Kidney (tissue), 22 donors: ENCODE measurements around the gene PANX3. TPM values are rescaled to one million over a fixed set of nuclear protein-coding genes. Genes with fewer than 3 reads are reported as not detected.

Experiments
- DNase-seq, 5 donors: peaks; one replicate each; pipeline ENCODE4 v3.0.0-alpha.2; 2013 to 2020
- FAIRE-seq: peaks from 2 replicates; lab custom pipeline; 2012; peaks lifted over from hg19 to GRCh38; lab: Jason Lieb, UNC
- H3K27ac ChIP-seq, 2 donors: one replicate each; pipeline ENCODE4 v1.7.0; 2013; ENCODE audit warnings: low read depth in 2 of 2, low read length in 2 of 2, inconsistent platforms in 1 of 2
- H3K27me3 ChIP-seq: one replicate; pipeline ENCODE4 v1.7.1; 2013; ENCODE audit warnings: low read length, inconsistent platforms; ENCODE audit not compliant: control insufficient read depth, insufficient read depth
- H3K36me3 ChIP-seq, 3 donors: one replicate each; pipeline versions ENCODE4 v1.7.0 to v1.7.1; 2013; ENCODE audit warnings: low read length in 3 of 3, control low read depth in 1 of 3, inconsistent platforms in 1 of 3; ENCODE audit not compliant: insufficient read depth in 3 of 3, control insufficient read depth in 2 of 3
- H3K4me1 ChIP-seq, 3 donors: one replicate each; pipeline versions ENCODE4 v1.7.0 to v1.7.1; 2013; ENCODE audit warnings: low read length in 3 of 3, inconsistent platforms in 1 of 3, low read depth in 1 of 3; ENCODE audit not compliant: control insufficient read depth in 2 of 3, insufficient read depth in 2 of 3
- H3K4me3 ChIP-seq, 3 donors: one replicate each; pipeline versions ENCODE4 v1.7.0 to v1.8.1; 2013; ENCODE audit warnings: low read length in 3 of 3, control low read depth in 1 of 3, inconsistent platforms in 1 of 3
- H3K9ac ChIP-seq, 3 donors: one replicate each; pipeline versions ENCODE4 v1.7.0 to v1.7.1; 2013; ENCODE audit warnings: low read length in 3 of 3, control low read depth in 1 of 3, inconsistent platforms in 1 of 3
- H3K9me3 ChIP-seq, 3 donors: one replicate each; pipeline versions ENCODE4 v1.7.0 to v1.7.1; 2013; ENCODE audit warnings: low read length in 3 of 3, control low read depth in 1 of 3, inconsistent platforms in 1 of 3; ENCODE audit not compliant: control insufficient read depth in 2 of 3, insufficient read depth in 1 of 3
- intact Hi-C: fragments of 100-400 bp; cut with DNase I; formaldehyde crosslinking; loops from one replicate; pipeline ENCODE4 v1.11.1; 2022
- long read RNA-seq, 10 donors: library from polyadenylated mRNA in 1 of 10; unstranded in 1 of 10; transcript quantifications; one replicate each; pipeline ENCODE4 v2.0.0 and lab custom pipeline, GENCODE V29; 2021 to 2026
- polyA plus RNA-seq: library from polyadenylated mRNA; stranded (reverse); fragments of 350-450 nt; fragmentation: Illumina TruSeq; extraction: RNeasy Lipid Tissue Mini Kit (QIAGEN cat#74804); gene quantifications from one replicate; pipeline ENCODE4 v1.2.3, GENCODE V29; 2014; ENCODE audit warnings: low read depth, low replicate concordance; ENCODE audit not compliant: insufficient read depth
- total RNA-seq: library from RNA; stranded (reverse); fragmentation: NEBNext Ultra II Directional; extraction: Animal tissue kit (Norgen Biotek cat#: 25700); gene quantifications from one replicate; pipeline ENCODE4 v1.2.1, GENCODE V29; 2021
- TF ChIP-seq, protein P1 (sequence below): IDR thresholded peaks from 3 replicates; pipeline ENCODE4 v1.5.1; 2012; ENCODE audit warnings: mild to moderate bottlenecking, moderate library complexity, borderline replicate concordance; ENCODE audit not compliant: insufficient read depth; ENCODE audit errors: extremely low read depth
- donor health status: control.
- donor health status: control.
- donor health status: control.
- donor health status: control.
- donor health status: control.
- donor health status: DM: yes; HTN: yes; CAD: no.
- donor health status: Normal renal cell carcinoma (clear cell type).

Gene PANX3, protein sequence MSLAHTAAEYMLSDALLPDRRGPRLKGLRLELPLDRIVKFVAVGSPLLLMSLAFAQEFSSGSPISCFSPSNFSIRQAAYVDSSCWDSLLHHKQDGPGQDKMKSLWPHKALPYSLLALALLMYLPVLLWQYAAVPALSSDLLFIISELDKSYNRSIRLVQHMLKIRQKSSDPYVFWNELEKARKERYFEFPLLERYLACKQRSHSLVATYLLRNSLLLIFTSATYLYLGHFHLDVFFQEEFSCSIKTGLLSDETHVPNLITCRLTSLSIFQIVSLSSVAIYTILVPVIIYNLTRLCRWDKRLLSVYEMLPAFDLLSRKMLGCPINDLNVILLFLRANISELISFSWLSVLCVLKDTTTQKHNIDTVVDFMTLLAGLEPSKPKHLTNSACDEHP
- total RNA-seq, result not detected
- not detected for polyA plus RNA-seq
- long read RNA-seq, donor 1, result 0 reads
- long read RNA-seq, donor 2, result 0 reads
- long read RNA-seq, donor 3, result 0 reads
- long read RNA-seq, donor 4, result 0 reads
- long read RNA-seq, donor 5, result 0 reads
- long read RNA-seq, donor 6, result 0 reads
- long read RNA-seq, donor 7, result 0 reads
- long read RNA-seq, donor 8, result 0 reads
- long read RNA-seq, donor 9, result 0 reads
- long read RNA-seq, donor 10, result 0 reads

DNA sequence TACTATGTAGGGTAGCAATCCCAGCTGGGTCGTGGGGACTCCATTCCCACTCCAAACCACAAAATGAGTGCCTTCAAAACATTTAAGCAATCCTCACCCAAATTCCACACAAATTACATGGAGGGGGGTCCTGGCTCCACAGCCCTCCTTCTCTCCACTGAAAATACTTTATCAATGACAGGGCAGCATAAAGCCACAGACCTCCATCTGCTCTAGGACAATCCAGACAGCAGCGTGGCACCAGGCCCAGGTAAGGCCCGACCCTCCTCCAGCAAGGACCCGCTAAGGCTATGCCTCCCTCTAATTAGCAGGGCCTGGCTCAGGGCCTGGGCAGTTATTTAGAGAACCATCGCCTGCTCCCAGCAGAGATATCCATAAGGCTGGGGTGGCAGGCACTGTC lies at the start of gene PANX3:
Gene PANX3 (plus strand): TSS at position 365 of the 400 bp plus-strand sequence. CDS start 129 bp downstream, outside the sequence.
- TF ChIP-seq, protein P1, sequence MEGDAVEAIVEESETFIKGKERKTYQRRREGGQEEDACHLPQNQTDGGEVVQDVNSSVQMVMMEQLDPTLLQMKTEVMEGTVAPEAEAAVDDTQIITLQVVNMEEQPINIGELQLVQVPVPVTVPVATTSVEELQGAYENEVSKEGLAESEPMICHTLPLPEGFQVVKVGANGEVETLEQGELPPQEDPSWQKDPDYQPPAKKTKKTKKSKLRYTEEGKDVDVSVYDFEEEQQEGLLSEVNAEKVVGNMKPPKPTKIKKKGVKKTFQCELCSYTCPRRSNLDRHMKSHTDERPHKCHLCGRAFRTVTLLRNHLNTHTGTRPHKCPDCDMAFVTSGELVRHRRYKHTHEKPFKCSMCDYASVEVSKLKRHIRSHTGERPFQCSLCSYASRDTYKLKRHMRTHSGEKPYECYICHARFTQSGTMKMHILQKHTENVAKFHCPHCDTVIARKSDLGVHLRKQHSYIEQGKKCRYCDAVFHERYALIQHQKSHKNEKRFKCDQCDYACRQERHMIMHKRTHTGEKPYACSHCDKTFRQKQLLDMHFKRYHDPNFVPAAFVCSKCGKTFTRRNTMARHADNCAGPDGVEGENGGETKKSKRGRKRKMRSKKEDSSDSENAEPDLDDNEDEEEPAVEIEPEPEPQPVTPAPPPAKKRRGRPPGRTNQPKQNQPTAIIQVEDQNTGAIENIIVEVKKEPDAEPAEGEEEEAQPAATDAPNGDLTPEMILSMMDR, result no peak
- H3K4me3 ChIP-seq, result no peak within 1 kb of the TSS
- H3K9ac ChIP-seq, result no peak within 1 kb of the TSS
- H3K27ac ChIP-seq, result no peak within 1 kb of the TSS
- H3K4me1 ChIP-seq, result no peaks in the 10 kb centered on the region
- no peaks in the 10 kb centered on the region for H3K9me3 ChIP-seq
- no peaks in the 10 kb centered on the region for H3K36me3 ChIP-seq
- intact Hi-C loops, result no loop called here
- H3K27me3 ChIP-seq, result no peaks in the 10 kb centered on the region
- FAIRE-seq (no peak), DNase-seq (no peak)

DNA sequence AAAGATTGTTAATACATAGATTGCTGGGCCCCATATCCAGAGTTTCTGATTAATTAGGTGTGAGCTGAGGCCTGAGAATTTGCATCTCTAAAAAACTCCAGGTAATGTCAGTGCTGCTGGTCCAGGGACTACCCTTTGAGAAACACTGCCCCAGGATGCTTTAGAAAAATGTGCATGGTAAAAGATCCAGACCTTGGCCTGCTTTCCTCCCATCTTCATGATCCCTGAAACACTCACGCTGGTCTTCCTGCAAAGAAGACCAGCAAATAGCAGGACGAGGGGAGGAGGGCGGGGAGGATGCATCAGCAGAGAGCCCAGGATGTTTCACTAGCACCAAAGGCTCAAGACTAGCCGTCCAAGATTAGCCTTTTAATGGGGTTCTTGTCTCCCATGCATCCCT lies 41.5 kb upstream of the PANX3 start, which contains the start of gene OR8A1:
Gene OR8A1 (plus strand): TSS at position 301 of the 400 bp plus-strand sequence. CDS start 123 bp downstream, outside the sequence.
- Histone ChIP-seq H3K9me3 (no peaks in the 10 kb centered on the region), H3K4me3 (no peak within 1 kb of the TSS), H3K27ac (no peak within 1 kb of the TSS), H3K4me1 (no peaks in the 10 kb centered on the region), H3K9ac (no peak within 1 kb of the TSS), H3K27me3 (no peaks in the 10 kb centered on the region), H3K36me3 (no peaks in the 10 kb centered on the region)
- DNase-seq, result no peak
- FAIRE-seq, result no peak
- TF ChIP-seq, protein P1, result no peak
- intact Hi-C loops, result no loop called here

DNA sequence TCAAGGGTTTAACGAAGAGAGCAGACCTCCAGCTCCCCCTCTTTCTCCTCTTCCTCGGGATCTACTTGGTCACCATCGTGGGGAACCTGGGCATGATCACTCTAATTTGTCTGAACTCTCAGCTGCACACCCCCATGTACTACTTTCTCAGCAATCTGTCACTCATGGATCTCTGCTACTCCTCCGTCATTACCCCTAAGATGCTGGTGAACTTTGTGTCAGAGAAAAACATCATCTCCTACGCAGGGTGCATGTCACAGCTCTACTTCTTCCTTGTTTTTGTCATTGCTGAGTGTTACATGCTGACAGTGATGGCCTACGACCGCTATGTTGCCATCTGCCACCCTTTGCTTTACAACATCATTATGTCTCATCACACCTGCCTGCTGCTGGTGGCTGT lies 41.1 kb upstream of the PANX3 start:
- Histone ChIP-seq H3K4me1 (no peaks in the 10 kb centered on the region), H3K9ac (no peak overlapping the region), H3K36me3 (no peaks in the 10 kb centered on the region), H3K27ac (no peak overlapping the region), H3K27me3 (no peaks in the 10 kb centered on the region), H3K9me3 (no peaks in the 10 kb centered on the region), H3K4me3 (no peak overlapping the region)
- no peak for DNase-seq
- intact Hi-C loops, result no loop called here
- no peak for FAIRE-seq
- TF ChIP-seq, protein P1, result no peak
